Neural cell (in vitro differentiated cells): ENCODE measurements around the gene GSS.

Experiments
- TAF1 ChIP-seq: IDR thresholded peaks from 2 replicates; pipeline ENCODE4 v1.6.1; 2012; ENCODE audit warnings: low read depth
- TF ChIP-seq, protein P1 (sequence below): fragments of 450-650 bp; IDR thresholded peaks from 2 replicates; pipeline ENCODE4 v1.5.1; 2014; ENCODE audit warnings: antibody characterized with exemption, mild to moderate bottlenecking, moderate library complexity; ENCODE audit not compliant: poor library complexity, severe bottlenecking
- TF ChIP-seq, protein P2 (sequence below): IDR thresholded peaks from 2 replicates; pipeline ENCODE4 v1.6.1; 2012; ENCODE audit warnings: borderline replicate concordance

DNA sequence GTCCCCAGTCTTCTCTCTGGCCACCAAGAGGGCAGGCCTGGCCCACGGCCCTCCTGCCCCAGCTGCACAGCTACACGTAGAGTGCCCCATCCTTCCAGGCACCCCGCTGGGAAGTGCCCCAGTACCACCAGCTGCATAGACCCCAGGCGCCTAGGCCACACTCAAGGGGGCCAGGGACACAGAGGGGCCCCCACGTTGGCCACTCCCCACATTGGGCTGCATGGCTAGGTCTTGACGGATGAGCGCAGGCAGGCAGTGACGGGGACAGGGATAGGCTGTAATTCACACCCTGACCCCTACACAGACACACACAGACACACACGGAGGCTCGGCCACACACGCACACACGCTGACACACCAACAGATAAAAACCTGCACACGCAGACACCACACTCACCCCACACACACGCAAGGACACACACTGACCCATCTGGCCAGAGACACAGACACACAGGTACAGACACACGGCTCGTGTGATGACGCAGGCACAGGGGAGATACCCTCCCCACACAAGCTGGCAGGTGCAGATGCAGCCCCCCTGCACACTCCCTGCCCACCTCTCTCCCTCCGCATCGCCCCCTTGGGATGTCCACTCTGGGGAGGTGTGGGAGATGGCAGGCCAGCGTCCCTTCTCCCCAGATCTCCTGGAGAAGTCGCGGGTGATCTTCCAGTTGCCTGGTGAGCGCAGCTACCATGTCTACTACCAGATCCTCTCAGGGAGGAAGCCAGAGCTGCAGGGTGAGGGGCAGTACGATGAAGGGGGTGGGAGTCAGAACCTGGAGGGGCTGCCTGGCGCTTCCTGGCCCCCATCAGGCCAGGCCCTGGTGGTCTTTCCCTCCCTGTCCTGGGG lies 30.1 kb upstream of the GSS start:
- TF ChIP-seq, protein P1, sequence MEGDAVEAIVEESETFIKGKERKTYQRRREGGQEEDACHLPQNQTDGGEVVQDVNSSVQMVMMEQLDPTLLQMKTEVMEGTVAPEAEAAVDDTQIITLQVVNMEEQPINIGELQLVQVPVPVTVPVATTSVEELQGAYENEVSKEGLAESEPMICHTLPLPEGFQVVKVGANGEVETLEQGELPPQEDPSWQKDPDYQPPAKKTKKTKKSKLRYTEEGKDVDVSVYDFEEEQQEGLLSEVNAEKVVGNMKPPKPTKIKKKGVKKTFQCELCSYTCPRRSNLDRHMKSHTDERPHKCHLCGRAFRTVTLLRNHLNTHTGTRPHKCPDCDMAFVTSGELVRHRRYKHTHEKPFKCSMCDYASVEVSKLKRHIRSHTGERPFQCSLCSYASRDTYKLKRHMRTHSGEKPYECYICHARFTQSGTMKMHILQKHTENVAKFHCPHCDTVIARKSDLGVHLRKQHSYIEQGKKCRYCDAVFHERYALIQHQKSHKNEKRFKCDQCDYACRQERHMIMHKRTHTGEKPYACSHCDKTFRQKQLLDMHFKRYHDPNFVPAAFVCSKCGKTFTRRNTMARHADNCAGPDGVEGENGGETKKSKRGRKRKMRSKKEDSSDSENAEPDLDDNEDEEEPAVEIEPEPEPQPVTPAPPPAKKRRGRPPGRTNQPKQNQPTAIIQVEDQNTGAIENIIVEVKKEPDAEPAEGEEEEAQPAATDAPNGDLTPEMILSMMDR = no peak
- TF ChIP-seq, protein P2, sequence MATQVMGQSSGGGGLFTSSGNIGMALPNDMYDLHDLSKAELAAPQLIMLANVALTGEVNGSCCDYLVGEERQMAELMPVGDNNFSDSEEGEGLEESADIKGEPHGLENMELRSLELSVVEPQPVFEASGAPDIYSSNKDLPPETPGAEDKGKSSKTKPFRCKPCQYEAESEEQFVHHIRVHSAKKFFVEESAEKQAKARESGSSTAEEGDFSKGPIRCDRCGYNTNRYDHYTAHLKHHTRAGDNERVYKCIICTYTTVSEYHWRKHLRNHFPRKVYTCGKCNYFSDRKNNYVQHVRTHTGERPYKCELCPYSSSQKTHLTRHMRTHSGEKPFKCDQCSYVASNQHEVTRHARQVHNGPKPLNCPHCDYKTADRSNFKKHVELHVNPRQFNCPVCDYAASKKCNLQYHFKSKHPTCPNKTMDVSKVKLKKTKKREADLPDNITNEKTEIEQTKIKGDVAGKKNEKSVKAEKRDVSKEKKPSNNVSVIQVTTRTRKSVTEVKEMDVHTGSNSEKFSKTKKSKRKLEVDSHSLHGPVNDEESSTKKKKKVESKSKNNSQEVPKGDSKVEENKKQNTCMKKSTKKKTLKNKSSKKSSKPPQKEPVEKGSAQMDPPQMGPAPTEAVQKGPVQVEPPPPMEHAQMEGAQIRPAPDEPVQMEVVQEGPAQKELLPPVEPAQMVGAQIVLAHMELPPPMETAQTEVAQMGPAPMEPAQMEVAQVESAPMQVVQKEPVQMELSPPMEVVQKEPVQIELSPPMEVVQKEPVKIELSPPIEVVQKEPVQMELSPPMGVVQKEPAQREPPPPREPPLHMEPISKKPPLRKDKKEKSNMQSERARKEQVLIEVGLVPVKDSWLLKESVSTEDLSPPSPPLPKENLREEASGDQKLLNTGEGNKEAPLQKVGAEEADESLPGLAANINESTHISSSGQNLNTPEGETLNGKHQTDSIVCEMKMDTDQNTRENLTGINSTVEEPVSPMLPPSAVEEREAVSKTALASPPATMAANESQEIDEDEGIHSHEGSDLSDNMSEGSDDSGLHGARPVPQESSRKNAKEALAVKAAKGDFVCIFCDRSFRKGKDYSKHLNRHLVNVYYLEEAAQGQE = no peak
- TF ChIP-seq TAF1 = no peak
